Endothelial cell of umbilical vein (primary cell): Measurements from ENCODE around the gene LGALS3BP. TPM values are rescaled to one million over a fixed set of nuclear protein-coding genes. Genes with fewer than 3 reads are reported as not detected.

Experiments used
- BruUV-seq: library from RNA; stranded (reverse); fragments of 400-500 nt; replicated peaks from 2 replicates; lab custom pipeline; 2021; lab: Mats Ljungman, UMichigan
- CTCF ChIA-PET: fragments of 300-600, 350-600 bp; sonication (Branson Sonifier 250); formaldehyde crosslinking; loops from one replicate; lab custom pipeline; 2021; ENCODE audit warnings: antibody characterized with exemption, inconsistent platforms; lab: Charles Lee
- POLR2A ChIA-PET: fragments of 300-600, 350-600 bp; sonication (Branson Sonifier 250); formaldehyde crosslinking; loops from one replicate; lab custom pipeline; 2021; ENCODE audit warnings: antibody characterized with exemption, inconsistent platforms; lab: Charles Lee
- DNase-seq: peaks from one replicate; pipeline ENCODE4 v3.0.0-alpha.2; 2011; ENCODE audit warnings: low read depth, low spot score
- FAIRE-seq: peaks from 2 replicates; lab custom pipeline; 2011; peaks lifted over from hg19 to GRCh38; lab: Jason Lieb, UNC
- H2AFZ ChIP-seq: 2 replicates; pipeline ENCODE4 v1.6.0; 2012; ENCODE audit warnings: low read depth, low read length, control low read depth, inconsistent platforms
- H3K27ac ChIP-seq: 2 replicates; pipeline ENCODE4 v1.5.1; 2011; ENCODE audit warnings: low read depth, mild to moderate bottlenecking, control low read depth, low read length, moderate library complexity; ENCODE audit not compliant: insufficient read depth
- H3K27me3 ChIP-seq, 2 experiments: 2 replicates each; pipeline versions ENCODE4 v1.6.0 to v1.6.1; 2011; ENCODE audit warnings: low read length in 2 of 2, mixed read lengths in 1 of 2; ENCODE audit not compliant: control insufficient read depth in 2 of 2, insufficient read depth in 2 of 2
- H3K36me3 ChIP-seq, 2 experiments: 2 replicates in 1 of 2; 3 replicates in 1 of 2; pipeline ENCODE4 v1.5.1; 2011; ENCODE audit warnings: low read length in 2 of 2, mild to moderate bottlenecking in 1 of 2, moderate library complexity in 1 of 2; ENCODE audit not compliant: control insufficient read depth in 2 of 2, insufficient read depth in 2 of 2; ENCODE audit errors: extremely low read depth in 1 of 2
- H3K4me1 ChIP-seq: 3 replicates; pipeline ENCODE4 v1.5.1; 2011; ENCODE audit warnings: mild to moderate bottlenecking, low read length; ENCODE audit not compliant: control insufficient read depth, insufficient read depth; ENCODE audit errors: extremely low read depth
- H3K4me2 ChIP-seq: 2 replicates; pipeline ENCODE4 v1.6.1; 2011; ENCODE audit warnings: low read length, control low read depth, mixed read lengths; ENCODE audit not compliant: insufficient read depth
- H3K4me3 ChIP-seq, 3 experiments: fragments of 200-600 bp in 1 of 3; sonication (generic), shearing (Covaris generic) in 1 of 3; replicated peaks in 1 of 3; 2 replicates each; pipeline ENCODE4 v1.5.1; 2011 to 2016; ENCODE audit warnings: control low read depth in 3 of 3, low read length in 3 of 3, mild to moderate bottlenecking in 2 of 3, inconsistent platforms in 1 of 3, low read depth in 1 of 3, moderate library complexity in 1 of 3; ENCODE audit not compliant: insufficient read depth in 1 of 3
- H3K79me2 ChIP-seq: 2 replicates; pipeline ENCODE4 v1.6.0; 2012; ENCODE audit warnings: low read length, inconsistent platforms; ENCODE audit not compliant: control insufficient read depth, insufficient read depth
- H3K9ac ChIP-seq: replicated peaks from 2 replicates; pipeline ENCODE3; 2011; ENCODE audit warnings: low read length, control low read depth; ENCODE audit not compliant: insufficient read depth; ENCODE audit errors: extremely low read depth
- H3K9me1 ChIP-seq: replicated peaks from 3 replicates; pipeline ENCODE4 v1.6.0; 2011; ENCODE audit warnings: mild to moderate bottlenecking, low read length; ENCODE audit not compliant: control insufficient read depth, insufficient read depth; ENCODE audit errors: extremely low read depth
- H3K9me3 ChIP-seq: replicated peaks from 2 replicates; pipeline ENCODE4 v1.5.1; 2012; ENCODE audit warnings: low read length, inconsistent platforms; ENCODE audit not compliant: control insufficient read depth, insufficient read depth
- H4K20me1 ChIP-seq: replicated peaks from 2 replicates; pipeline ENCODE3; 2011; ENCODE audit warnings: mild to moderate bottlenecking, low read length; ENCODE audit not compliant: control insufficient read depth, insufficient read depth; ENCODE audit errors: extremely low read depth
- CTCF ChIP-seq, 2 donors: IDR thresholded peaks; 1 replicate in 1 of 2; 2 replicates in 1 of 2; pipeline ENCODE4 v1.5.1; 2011; ENCODE audit warnings: low read length in 2 of 2, mild to moderate bottlenecking in 2 of 2, moderate library complexity in 2 of 2, control low read depth in 1 of 2, inconsistent platforms in 1 of 2, low read depth in 1 of 2; ENCODE audit not compliant: insufficient read depth in 1 of 2; ENCODE audit errors: extremely low read depth in 1 of 2
- FOS ChIP-seq: IDR thresholded peaks from 2 replicates; pipeline ENCODE4 v1.6.1; 2011; ENCODE audit warnings: mild to moderate bottlenecking, low read length, moderate library complexity, borderline replicate concordance; ENCODE audit not compliant: insufficient read depth
- dilution Hi-C: fragments of 300-500 bp; cut with MboI; formaldehyde crosslinking; loops from one replicate; pipeline ENCODE4 v1.15.0; 2019; ENCODE audit warnings: low sequenced_read_pairs; ENCODE audit not compliant: extremely low pct_ligation_motif_present
- intact Hi-C: fragments of 100-400 bp; cut with micrococcal nuclease; formaldehyde crosslinking; loops from one replicate; pipeline ENCODE4 v1.10.0; 2022
- polyA plus RNA-seq, 4 experiments: library from polyadenylated mRNA; depleted of rRNA in 3 of 4; stranded (reverse) in 3 of 4; unstranded in 1 of 4; fragments of >200 nt; gene quantifications; 2 replicates each; pipeline versions ENCODE4 v1.2.1 to v1.2.3, GENCODE V29; 2011 to 2012; ENCODE audit warnings: missing spikeins in 1 of 4
- total RNA-seq: library from RNA; stranded (reverse); gene quantifications from 2 replicates; pipeline ENCODE4 v1.2.3, GENCODE V29; 2021

LGALS3BP gene
- total and polyA plus RNA-seq, 2 donors (not counting 3 experiments of a cell fraction or from before 2014, with no cell fraction given), result 0.77 to 1.3 TPM

DNA sequence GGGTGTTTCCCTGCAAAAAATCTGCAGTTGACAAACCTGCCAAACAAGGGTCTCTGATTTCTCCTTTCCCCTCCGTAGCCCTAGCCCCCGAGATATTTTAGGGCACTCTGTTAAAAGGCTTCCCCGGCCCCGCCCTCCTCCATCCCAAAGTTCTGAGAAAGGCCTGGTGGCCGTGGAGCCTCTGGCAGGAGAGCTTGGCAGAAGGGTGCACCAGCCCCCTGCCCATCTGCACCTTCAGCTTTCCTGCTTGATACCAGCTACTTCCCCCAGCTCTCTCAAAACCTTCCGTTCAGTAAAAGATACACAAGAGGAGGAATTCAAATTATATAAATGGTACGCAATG, 30.6 kb upstream of the LGALS3BP start:
- dilution Hi-C loops (no loop called here), intact Hi-C loops (no loop called here)
- H3K4me3 ChIP-seq, result no peak overlapping the region
- TF ChIP-seq CTCF (IDR thresholded peaks at IDR 0.05; ENCODE audit: extremely low read depth in 1 of 2, insufficient read depth in 1 of 2, low read depth in 1 of 2, low read length in 2 of 2) (no peak), FOS (no peak)
- FAIRE-seq, result no peak
- no peak overlapping the region for H3K4me2 ChIP-seq
- peak overlapping the region; percentile 61 for H3K27ac ChIP-seq
- POLR2A ChIA-PET, result interaction anchor here (0.6 kb wide), 1 partner anchor 16 kb away, joined by 3 read pairs; no protein-coding TSS in a partner anchor
- no peaks in the 10 kb centered on the region for H3K27me3 ChIP-seq
- H3K79me2 ChIP-seq, result peaks cover 42% of the 10 kb centered on the region
- H3K4me1 ChIP-seq, result peaks cover 50% of the 10 kb centered on the region
- H3K9ac ChIP-seq, result peak overlapping the region; percentile 76
- no peaks in the 10 kb centered on the region for H3K9me1 ChIP-seq
- no peaks in the 10 kb centered on the region for H3K9me3 ChIP-seq
- DNase-seq, result no peak
- H4K20me1 ChIP-seq, result no peaks in the 10 kb centered on the region
- H3K36me3 ChIP-seq, result peaks cover 0 to 3% of the 10 kb centered on the region in 2 experiments
- no TSS peak for BruUV-seq
- H2AFZ ChIP-seq, result peak overlapping the region; percentile 47
- CTCF ChIA-PET, result interaction anchor here (0.9 to 2.6 kb wide), 6 partner anchors 10 to 39 kb away, joined by 3 to 7 read pairs (median 4); no protein-coding TSS in a partner anchor
